ENCODE measurements around the gene TMEM201. TPM values are rescaled to one million over a fixed set of nuclear protein-coding genes. Genes with fewer than 3 reads are reported as not detected.
"Not testable (repeated sequence)": the region's sequence is repeated elsewhere in the genome, so short reads cannot be mapped to it uniquely, and the experiment has no call there.

TMEM201 gene
- total RNA-seq, 1 donor from 2014 or later = 35.1 TPM

GRCh38 chr1:9557624-9558023 lies 31.1 kb upstream of the TMEM201 start:
- Mint-ChIP-seq H3K36me3 (ENCODE audit: unreplicated experiment) (no peaks in the 10 kb centered on the region), H3K27me3 (ENCODE audit: unreplicated experiment) (peaks cover 3% of the 10 kb centered on the region), H3K4me1 (ENCODE audit: low read depth, unreplicated experiment) (no peaks in the 10 kb centered on the region), H3K4me3 (ENCODE audit: unreplicated experiment) (no peak overlapping the region), H3K9me3 (ENCODE audit: unreplicated experiment) (peaks cover 5% of the 10 kb centered on the region), H3K27ac (ENCODE audit: unreplicated experiment) (no peak overlapping the region)
- no peak for TF ChIP-seq CTCF (IDR thresholded peaks at IDR 0.05; ENCODE audit: partially characterized antibody, unreplicated experiment)
- DNase-seq = no peak

- no peak for DNase-seq
- Mint-ChIP-seq H3K27ac (ENCODE audit: unreplicated experiment) (no peak overlapping the region), H3K27me3 (ENCODE audit: unreplicated experiment) (peaks cover 3% of the 10 kb centered on the region), H3K9me3 (ENCODE audit: unreplicated experiment) (peaks cover 5% of the 10 kb centered on the region), H3K4me1 (ENCODE audit: low read depth, unreplicated experiment) (no peaks in the 10 kb centered on the region), H3K36me3 (ENCODE audit: unreplicated experiment) (no peaks in the 10 kb centered on the region), H3K4me3 (ENCODE audit: unreplicated experiment) (no peak overlapping the region)
- TF ChIP-seq CTCF (IDR thresholded peaks at IDR 0.05; ENCODE audit: partially characterized antibody, unreplicated experiment) = no peak
Observed at GRCh38 chr1:9558271-9558945, 30.3 kb upstream of the TMEM201 start.

GRCh38 chr1:9558946-9559545 lies 29.7 kb upstream of the TMEM201 start:
- no peak for DNase-seq
- H3K9me3 Mint-ChIP-seq (ENCODE audit: unreplicated experiment) = peaks cover 5% of the 10 kb centered on the region
- no peaks in the 10 kb centered on the region for H3K4me1 Mint-ChIP-seq (ENCODE audit: low read depth, unreplicated experiment)
- no peak for TF ChIP-seq CTCF (IDR thresholded peaks at IDR 0.05; ENCODE audit: partially characterized antibody, unreplicated experiment)
- H3K27me3 Mint-ChIP-seq (ENCODE audit: unreplicated experiment) = peaks cover 3% of the 10 kb centered on the region
- H3K27ac Mint-ChIP-seq (ENCODE audit: unreplicated experiment) = no peak overlapping the region
- H3K4me3 Mint-ChIP-seq (ENCODE audit: unreplicated experiment) = no peak overlapping the region
- H3K36me3 Mint-ChIP-seq (ENCODE audit: unreplicated experiment) = peaks cover 3% of the 10 kb centered on the region

- Mint-ChIP-seq H3K27ac (ENCODE audit: unreplicated experiment) (no peak overlapping the region), H3K9me3 (ENCODE audit: unreplicated experiment) (peaks cover 5% of the 10 kb centered on the region), H3K27me3 (ENCODE audit: unreplicated experiment) (peaks cover 3% of the 10 kb centered on the region), H3K4me1 (ENCODE audit: low read depth, unreplicated experiment) (no peaks in the 10 kb centered on the region), H3K36me3 (ENCODE audit: unreplicated experiment) (peaks cover 6% of the 10 kb centered on the region), H3K4me3 (ENCODE audit: unreplicated experiment) (no peak overlapping the region)
- no peak for DNase-seq
- no peak for TF ChIP-seq CTCF (IDR thresholded peaks at IDR 0.05; ENCODE audit: partially characterized antibody, unreplicated experiment)
Observed at GRCh38 chr1:9559673-9560072, 29.0 kb upstream of the TMEM201 start.

- H3K9me3 Mint-ChIP-seq (ENCODE audit: unreplicated experiment); H3K27ac Mint-ChIP-seq (ENCODE audit: unreplicated experiment); H3K4me3 Mint-ChIP-seq (ENCODE audit: unreplicated experiment); H3K36me3 Mint-ChIP-seq (ENCODE audit: unreplicated experiment); H3K4me1 Mint-ChIP-seq (ENCODE audit: low read depth, unreplicated experiment); DNase-seq; H3K27me3 Mint-ChIP-seq (ENCODE audit: unreplicated experiment): not testable (repeated sequence)
Observed at GRCh38 chr1:9560090-9560489, 28.6 kb upstream of the TMEM201 start.
